ENCODE data around the gene ANKRD40CL.

DNA sequence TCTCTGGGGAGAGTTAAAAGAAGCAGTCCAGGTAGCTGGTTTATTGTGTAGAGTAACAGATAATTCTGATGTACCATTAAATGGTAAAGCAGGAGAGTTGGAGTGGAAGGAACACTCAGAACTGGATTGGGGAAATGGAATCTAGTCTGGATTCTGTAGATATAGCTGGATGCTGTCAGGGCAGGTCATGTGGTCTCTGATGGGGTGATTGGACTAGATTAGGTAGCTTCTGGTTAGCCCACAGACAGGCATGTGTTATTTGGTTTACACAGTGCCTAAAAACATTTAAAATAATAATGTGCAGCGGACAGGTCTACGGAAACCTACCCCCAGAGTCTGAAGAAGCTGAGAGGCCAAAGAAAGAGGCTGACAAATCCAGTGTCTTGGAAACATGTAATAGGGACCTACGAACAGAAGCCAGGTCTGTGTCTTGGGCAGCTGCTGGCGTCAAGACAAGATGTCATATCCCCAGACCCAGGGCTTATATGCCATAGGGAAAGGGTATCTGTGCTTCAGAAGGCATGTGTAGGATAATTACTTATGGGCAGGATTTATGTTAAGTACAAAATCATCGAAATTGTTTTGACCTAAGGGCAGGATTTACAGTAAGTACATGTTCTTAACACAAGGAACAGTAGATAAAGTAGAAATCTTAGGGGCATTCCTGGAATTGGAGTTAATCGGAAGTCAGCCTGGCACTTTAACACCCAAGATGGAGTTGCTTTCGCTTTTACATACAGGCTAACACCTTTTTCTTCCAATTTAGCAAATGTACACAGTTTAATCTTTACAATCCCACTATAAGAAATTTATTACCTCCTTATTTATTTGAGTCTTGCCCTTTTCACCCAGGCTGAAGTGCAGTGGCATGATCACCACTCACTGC, 35.5 kb downstream of the ANKRD40CL start:
- TF ChIP-seq SAFB2 (IDR thresholded peaks at IDR 0.05; ENCODE audit: borderline replicate concordance, low read depth, low read length, severe bottlenecking): no peak
- no peak for TF ChIP-seq CSDE1 (IDR thresholded peaks at IDR 0.05)
- TF ChIP-seq, protein P1, sequence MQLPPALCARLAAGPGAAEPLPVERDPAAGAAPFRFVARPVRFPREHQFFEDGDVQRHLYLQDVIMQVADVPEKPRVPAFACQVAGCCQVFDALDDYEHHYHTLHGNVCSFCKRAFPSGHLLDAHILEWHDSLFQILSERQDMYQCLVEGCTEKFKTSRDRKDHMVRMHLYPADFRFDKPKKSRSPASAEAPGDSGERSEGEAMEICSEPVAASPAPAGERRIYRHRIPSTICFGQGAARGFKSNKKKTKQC (CRISPR knock-in tag; IDR thresholded peaks at IDR 0.05): no peak
- no peak for TF ChIP-seq DPF2 (IDR thresholded peaks at IDR 0.05)
- TF ChIP-seq NONO (IDR thresholded peaks at IDR 0.05; ENCODE audit: low read depth in 2 of 2, low read length in 1 of 2): no peak

Data from K562 (cell line).